KMS-11 (cell line): Measurements from ENCODE around the gene TECPR2.
A peak's percentile ranks its signal among the peaks of the same experiment; 100 is the strongest.

Source experiments
- H2AFZ ChIP-seq: fragments of 200-600 bp; sonication (generic); 2 replicates; pipeline ENCODE4 v1.6.1; 2016; ENCODE audit warnings: antibody characterized with exemption, mixed run types, low read depth
- H3K27ac ChIP-seq: fragments of 200-600 bp; sonication (generic); 2 replicates; pipeline ENCODE4 v1.6.1; 2016; ENCODE audit warnings: mild to moderate bottlenecking, mixed run types
- H3K27me3 ChIP-seq: fragments of 200-600 bp; sonication (generic); 2 replicates; pipeline ENCODE4 v1.6.1; 2017; ENCODE audit warnings: mild to moderate bottlenecking, low read depth, mixed run types, moderate library complexity; ENCODE audit not compliant: insufficient read depth
- H3K36me3 ChIP-seq: fragments of 200-600 bp; sonication (generic); 2 replicates; pipeline ENCODE4 v1.6.1; 2017; ENCODE audit warnings: mild to moderate bottlenecking, mixed run types; ENCODE audit not compliant: insufficient read depth
- H3K4me1 ChIP-seq: fragments of 200-600 bp; sonication (generic); 2 replicates; pipeline ENCODE4 v1.6.1; 2016; ENCODE audit warnings: mild to moderate bottlenecking, low read depth, mixed run types; ENCODE audit not compliant: poor library complexity, severe bottlenecking
- H3K4me2 ChIP-seq: fragments of 200-600 bp; sonication (generic); 2 replicates; pipeline ENCODE4 v1.7.0; 2016; ENCODE audit warnings: mild to moderate bottlenecking, mixed run types
- H3K4me3 ChIP-seq: fragments of 200-600 bp; sonication (generic); IDR thresholded peaks from 2 replicates; pipeline ENCODE4 v1.6.1; 2017; ENCODE audit warnings: low read depth, low read length, mixed read lengths; ENCODE audit not compliant: insufficient read depth
- H3K79me2 ChIP-seq: fragments of 200-600 bp; sonication (generic); 2 replicates; pipeline ENCODE4 v1.6.1; 2016; ENCODE audit warnings: low read depth, mixed run types; ENCODE audit not compliant: insufficient read depth
- H3K9ac ChIP-seq: fragments of 200-600 bp; sonication (generic); 2 replicates; pipeline ENCODE4 v1.6.1; 2016; ENCODE audit warnings: mild to moderate bottlenecking, mixed run types
- H4K20me1 ChIP-seq: fragments of 200-600 bp; sonication (generic); 2 replicates; pipeline ENCODE4 v1.6.1; 2016; ENCODE audit warnings: mild to moderate bottlenecking, mixed run types; ENCODE audit not compliant: insufficient read depth
- CTCF ChIP-seq: fragments of 200-600 bp; sonication (generic); conservative IDR thresholded peaks from 2 replicates; pipeline ENCODE4 v1.6.1; 2017; ENCODE audit warnings: low read depth, mild to moderate bottlenecking, antibody characterized with exemption, low read length, moderate library complexity, mixed read lengths

Gene TECPR2

GRCh38 chr14:102316743-102317563 lies 45.8 kb upstream of the TECPR2 start:
- peak overlapping the region; percentile 84 for H3K4me2 ChIP-seq
- H3K4me1 ChIP-seq = peaks cover 27% of the 10 kb centered on the region
- H4K20me1 ChIP-seq = no peaks in the 10 kb centered on the region
- no peak overlapping the region for H3K4me3 ChIP-seq
- H3K27me3 ChIP-seq = no peaks in the 10 kb centered on the region
- no peaks in the 10 kb centered on the region for H3K36me3 ChIP-seq
- peak overlapping the region; percentile 74 for H3K27ac ChIP-seq
- H2AFZ ChIP-seq = peak overlapping the region; percentile 80
- H3K9ac ChIP-seq = peak overlapping the region; percentile 63
- H3K79me2 ChIP-seq = peaks cover 6% of the 10 kb centered on the region; the same call in 1 of the 2 replicates
- peak; percentile 24; the same call in 1 of the 2 replicates for TF ChIP-seq CTCF

GRCh38 chr14:102317564-102318248 lies 45.0 kb upstream of the TECPR2 start:
- peak overlapping the region; percentile 63 for H3K9ac ChIP-seq

GRCh38 chr14:102318781-102319276 lies 43.9 kb upstream of the TECPR2 start:
- peak overlapping the region; percentile 74 for H3K27ac ChIP-seq
- peaks cover 37% of the 10 kb centered on the region for H3K4me1 ChIP-seq
- peak overlapping the region; percentile 84; the same call in 1 of the 2 replicates for H2AFZ ChIP-seq
- no peak for TF ChIP-seq CTCF
- peak overlapping the region; percentile 82 for H3K9ac ChIP-seq
- peak overlapping the region; percentile 83 for H3K4me2 ChIP-seq
- no peaks in the 10 kb centered on the region for H3K27me3 ChIP-seq
- no peaks in the 10 kb centered on the region for H4K20me1 ChIP-seq
- H3K36me3 ChIP-seq = no peaks in the 10 kb centered on the region
- peaks cover 6% of the 10 kb centered on the region; the same call in 1 of the 2 replicates for H3K79me2 ChIP-seq
- H3K4me3 ChIP-seq = no peak overlapping the region

More at GRCh38 chr14:102317564-102318248, 45.0 kb upstream of the TECPR2 start:
- TF ChIP-seq CTCF = peak; percentile 44; the same call in 1 of the 2 replicates
- Histone ChIP-seq H3K27me3 (no peaks in the 10 kb centered on the region), H3K4me2 (peak overlapping the region; percentile 83), H3K4me3 (no peak overlapping the region), H4K20me1 (no peaks in the 10 kb centered on the region), H3K36me3 (no peaks in the 10 kb centered on the region), H3K79me2 (peaks cover 6% of the 10 kb centered on the region; the same call in 1 of the 2 replicates), H3K27ac (peak overlapping the region; percentile 74), H3K4me1 (peaks cover 30% of the 10 kb centered on the region), H2AFZ (peak overlapping the region; percentile 80)

GRCh38 chr14:102319351-102320032 lies 43.2 kb upstream of the TECPR2 start, which contains the start of gene ZNF839:
ZNF839 (plus strand) TSS chr14:102319746; CDS start chr14:102319766, 20 bp downstream.
- Histone ChIP-seq H3K27ac (peak within 1 kb of the TSS; percentile 74), H2AFZ (peak within 1 kb of the TSS; percentile 84; the same call in 1 of the 2 replicates), H3K79me2 (peaks cover 6% of the 10 kb centered on the region; the same call in 1 of the 2 replicates), H3K4me2 (peak within 1 kb of the TSS; percentile 88), H3K27me3 (no peaks in the 10 kb centered on the region), H3K4me1 (peaks cover 37% of the 10 kb centered on the region), H3K4me3 (no peak within 1 kb of the TSS), H4K20me1 (no peaks in the 10 kb centered on the region), H3K9ac (peak within 1 kb of the TSS; percentile 82), H3K36me3 (no peaks in the 10 kb centered on the region)
- no peak for TF ChIP-seq CTCF
